ENCODE data around the gene DZANK1.
"Not testable (repeated sequence)": the region's sequence is repeated elsewhere in the genome, so short reads cannot be mapped to it uniquely, and the experiment has no call there.

Gene DZANK1

DNA sequence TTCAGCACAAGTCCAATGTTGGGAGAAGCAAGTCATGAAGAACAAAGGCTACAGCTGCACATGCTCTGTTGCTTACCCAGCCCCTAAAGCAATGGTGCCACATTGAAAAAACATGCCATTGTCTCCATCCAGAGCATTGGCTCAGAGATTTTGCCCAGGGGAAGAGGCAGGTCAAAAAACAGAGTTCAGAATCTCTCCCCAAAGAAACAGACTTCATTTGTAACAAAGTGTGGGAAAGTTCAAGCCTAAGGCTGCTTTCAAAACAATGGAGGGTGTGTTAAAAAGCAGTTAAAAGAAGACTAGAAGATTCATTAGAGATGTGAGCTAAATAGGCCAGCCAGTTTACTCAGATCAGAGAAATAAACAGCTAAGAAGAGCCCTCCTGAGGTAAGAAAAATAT is 63.6 kb downstream of the DZANK1 start:
- H3K4me1 ChIP-seq (ENCODE audit: insufficient read depth, low read length) = no peaks in the 10 kb centered on the region
- H3K36me3 ChIP-seq (ENCODE audit: insufficient read depth, low read length) = no peaks in the 10 kb centered on the region
- no peak overlapping the region for H3K27ac ChIP-seq (ENCODE audit: low read depth, low read length)
- H3K4me3 ChIP-seq (ENCODE audit: low read depth in 1 of 2, low read length in 2 of 2) = no peak overlapping the region
- no peaks in the 10 kb centered on the region for H3K9me3 ChIP-seq (ENCODE audit: low read length)
- H3K9ac ChIP-seq (ENCODE audit: low read length) = no peak overlapping the region
- no peaks in the 10 kb centered on the region for H3K27me3 ChIP-seq (ENCODE audit: control insufficient read depth in 1 of 2, insufficient read depth in 2 of 2, low read length in 2 of 2)

DNA sequence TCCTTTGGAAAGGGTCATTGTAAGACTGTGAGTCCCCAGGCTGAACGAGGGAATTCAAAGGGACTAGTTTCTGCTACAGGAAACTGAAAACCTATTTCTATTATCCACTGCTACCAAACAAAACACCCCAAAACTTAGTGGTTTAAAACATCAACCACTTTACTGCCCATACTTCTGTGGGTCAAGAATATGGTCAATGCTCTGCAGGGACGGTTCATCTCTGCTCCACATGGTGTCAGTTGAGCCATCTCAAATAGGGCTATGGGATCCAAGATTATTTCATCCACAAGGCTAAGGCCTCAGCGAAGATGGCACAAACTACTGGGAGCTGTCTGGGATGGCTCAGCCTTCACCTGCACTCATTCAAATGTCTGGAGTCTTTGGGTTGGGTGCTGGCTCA is 65.5 kb downstream of the DZANK1 start:
- H3K9ac ChIP-seq (ENCODE audit: low read length) = no peak overlapping the region
- no peaks in the 10 kb centered on the region for H3K27me3 ChIP-seq (ENCODE audit: control insufficient read depth in 1 of 2, insufficient read depth in 2 of 2, low read length in 2 of 2)
- H3K4me1 ChIP-seq (ENCODE audit: insufficient read depth, low read length) = no peaks in the 10 kb centered on the region
- no peak overlapping the region for H3K4me3 ChIP-seq (ENCODE audit: low read depth in 1 of 2, low read length in 2 of 2)
- no peak overlapping the region for H3K27ac ChIP-seq (ENCODE audit: low read depth, low read length)
- H3K9me3 ChIP-seq (ENCODE audit: low read length) = no peaks in the 10 kb centered on the region
- no peaks in the 10 kb centered on the region for H3K36me3 ChIP-seq (ENCODE audit: insufficient read depth, low read length)

DNA sequence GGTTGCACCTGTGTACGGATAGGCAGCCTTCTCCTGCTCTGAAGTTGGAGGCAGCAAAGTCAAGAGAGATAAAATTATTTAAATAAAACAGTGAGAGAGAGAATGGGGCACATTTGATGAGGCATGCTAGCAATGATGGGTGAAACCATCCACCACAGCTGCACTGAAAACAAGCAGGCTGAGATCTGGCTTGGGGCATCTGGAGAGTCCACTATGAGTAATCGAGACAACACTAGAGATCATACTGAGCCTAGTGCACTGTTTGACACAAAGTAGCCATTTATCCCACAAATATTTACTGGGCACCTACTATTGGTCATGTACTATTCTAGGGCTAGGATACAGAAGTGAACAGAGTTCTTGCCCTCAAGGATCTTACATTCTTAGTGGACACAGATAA is 66.4 kb downstream of the DZANK1 start:
- Histone ChIP-seq H3K4me1 (ENCODE audit: insufficient read depth, low read length) (no peaks in the 10 kb centered on the region), H3K9me3 (ENCODE audit: low read length) (no peaks in the 10 kb centered on the region), H3K4me3 (ENCODE audit: low read depth in 1 of 2, low read length in 2 of 2) (no peak overlapping the region), H3K27me3 (ENCODE audit: control insufficient read depth in 1 of 2, insufficient read depth in 2 of 2, low read length in 2 of 2) (no peaks in the 10 kb centered on the region), H3K9ac (ENCODE audit: low read length) (no peak overlapping the region), H3K36me3 (ENCODE audit: insufficient read depth, low read length) (no peaks in the 10 kb centered on the region), H3K27ac (ENCODE audit: low read depth, low read length) (no peak overlapping the region)

DNA sequence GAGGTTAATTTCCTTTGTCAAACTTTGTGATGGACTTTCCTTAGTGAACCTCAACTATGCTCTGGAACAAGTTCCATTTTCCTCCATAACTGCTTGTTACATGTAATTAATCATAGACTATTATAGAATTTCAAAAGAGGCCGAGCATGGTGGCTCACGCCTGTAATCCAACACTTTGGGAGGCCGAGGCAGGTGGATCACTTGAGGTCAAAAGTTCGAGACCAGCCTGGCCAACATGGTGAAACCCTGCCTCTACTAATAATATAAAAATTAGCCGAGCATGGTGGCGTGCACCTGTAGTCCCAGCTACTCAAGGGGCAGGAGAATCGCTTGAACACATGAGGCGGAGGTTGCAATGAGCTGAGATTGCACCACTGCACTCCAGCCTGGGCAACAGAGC is 68.1 kb downstream of the DZANK1 start:
- not testable (repeated sequence) for H3K27ac ChIP-seq (ENCODE audit: low read depth, low read length); H3K9me3 ChIP-seq (ENCODE audit: low read length); H3K36me3 ChIP-seq (ENCODE audit: insufficient read depth, low read length); H3K4me3 ChIP-seq (ENCODE audit: low read depth in 1 of 2, low read length in 2 of 2); H3K9ac ChIP-seq (ENCODE audit: low read length); H3K4me1 ChIP-seq (ENCODE audit: insufficient read depth, low read length); H3K27me3 ChIP-seq (ENCODE audit: control insufficient read depth in 1 of 2, insufficient read depth in 2 of 2, low read length in 2 of 2)

DNA sequence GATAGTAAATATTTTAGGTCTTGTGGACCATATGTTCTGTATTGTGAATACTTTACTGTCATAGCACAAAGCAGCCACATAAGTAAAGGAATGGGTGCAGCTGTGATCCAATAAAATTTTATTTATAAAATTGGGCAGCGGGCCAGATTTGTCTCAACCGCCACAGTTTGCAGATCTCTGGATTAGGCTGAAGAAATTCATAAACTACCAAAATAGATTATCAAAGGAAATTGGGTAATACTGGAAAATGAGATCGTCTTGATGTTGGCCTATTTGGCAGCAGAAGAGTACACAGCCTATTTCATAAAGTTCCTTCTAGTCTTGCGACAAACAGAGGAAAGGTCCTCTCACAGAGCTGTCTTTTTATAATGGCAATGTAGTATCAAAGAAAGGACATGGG is 69.8 kb downstream of the DZANK1 start:
- Histone ChIP-seq H3K27me3 (ENCODE audit: control insufficient read depth in 1 of 2, insufficient read depth in 2 of 2, low read length in 2 of 2) (no peaks in the 10 kb centered on the region), H3K4me3 (ENCODE audit: low read depth in 1 of 2, low read length in 2 of 2) (no peak overlapping the region), H3K36me3 (ENCODE audit: insufficient read depth, low read length) (no peaks in the 10 kb centered on the region), H3K9me3 (ENCODE audit: low read length) (no peaks in the 10 kb centered on the region), H3K9ac (ENCODE audit: low read length) (no peak overlapping the region), H3K27ac (ENCODE audit: low read depth, low read length) (no peak overlapping the region), H3K4me1 (ENCODE audit: insufficient read depth, low read length) (no peaks in the 10 kb centered on the region)

DNA sequence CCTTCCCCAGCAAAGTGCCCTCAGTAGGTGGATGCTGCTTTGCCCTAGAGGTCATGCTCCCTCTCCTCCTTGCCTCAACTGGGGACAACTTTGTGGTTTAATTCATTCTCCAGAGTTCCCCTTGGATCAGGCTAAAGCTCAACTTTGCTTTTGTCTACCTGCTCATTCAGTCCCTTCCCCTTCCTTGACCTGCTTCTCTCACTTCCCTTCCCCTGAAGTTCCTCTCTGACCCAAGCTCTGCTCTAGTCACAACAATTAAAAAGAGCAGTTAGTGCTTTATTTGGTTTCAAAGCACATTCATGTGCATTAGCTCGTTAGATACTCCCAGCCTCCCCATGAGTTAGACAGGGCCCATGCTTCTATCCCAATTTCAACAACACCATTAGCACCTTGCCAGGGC is 71.3 kb downstream of the DZANK1 start:
- Histone ChIP-seq H3K36me3 (ENCODE audit: insufficient read depth, low read length) (no peaks in the 10 kb centered on the region), H3K27ac (ENCODE audit: low read depth, low read length) (no peak overlapping the region), H3K4me3 (ENCODE audit: low read depth in 1 of 2, low read length in 2 of 2) (no peak overlapping the region), H3K9ac (ENCODE audit: low read length) (no peak overlapping the region), H3K4me1 (ENCODE audit: insufficient read depth, low read length) (no peaks in the 10 kb centered on the region), H3K27me3 (ENCODE audit: control insufficient read depth in 1 of 2, insufficient read depth in 2 of 2, low read length in 2 of 2) (no peaks in the 10 kb centered on the region), H3K9me3 (ENCODE audit: low read length) (no peaks in the 10 kb centered on the region)

DNA sequence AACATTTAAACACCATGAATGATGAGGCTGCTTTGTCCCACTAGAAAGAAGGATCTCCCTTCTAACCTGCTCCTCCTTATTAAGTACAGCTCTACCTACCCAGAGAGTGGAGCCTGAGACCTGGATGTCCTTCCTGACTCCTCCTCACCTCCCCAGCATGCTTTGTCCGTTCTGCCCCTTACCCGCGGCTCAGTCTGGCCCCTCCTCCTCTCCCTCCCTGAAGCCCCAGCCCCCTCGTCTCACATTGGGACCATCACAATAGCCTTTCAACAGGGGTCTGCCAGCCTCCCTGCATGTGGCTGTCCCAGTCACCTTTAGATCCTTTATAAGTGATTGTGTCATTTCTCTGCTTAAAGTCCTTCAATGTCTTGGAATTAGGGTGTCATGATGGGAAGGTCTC is 72.5 kb downstream of the DZANK1 start:
- Histone ChIP-seq H3K4me1 (ENCODE audit: insufficient read depth, low read length) (no peaks in the 10 kb centered on the region), H3K9me3 (ENCODE audit: low read length) (no peaks in the 10 kb centered on the region), H3K36me3 (ENCODE audit: insufficient read depth, low read length) (no peaks in the 10 kb centered on the region), H3K27ac (ENCODE audit: low read depth, low read length) (no peak overlapping the region), H3K4me3 (ENCODE audit: low read depth in 1 of 2, low read length in 2 of 2) (no peak overlapping the region), H3K27me3 (ENCODE audit: control insufficient read depth in 1 of 2, insufficient read depth in 2 of 2, low read length in 2 of 2) (no peaks in the 10 kb centered on the region), H3K9ac (ENCODE audit: low read length) (no peak overlapping the region)

DNA sequence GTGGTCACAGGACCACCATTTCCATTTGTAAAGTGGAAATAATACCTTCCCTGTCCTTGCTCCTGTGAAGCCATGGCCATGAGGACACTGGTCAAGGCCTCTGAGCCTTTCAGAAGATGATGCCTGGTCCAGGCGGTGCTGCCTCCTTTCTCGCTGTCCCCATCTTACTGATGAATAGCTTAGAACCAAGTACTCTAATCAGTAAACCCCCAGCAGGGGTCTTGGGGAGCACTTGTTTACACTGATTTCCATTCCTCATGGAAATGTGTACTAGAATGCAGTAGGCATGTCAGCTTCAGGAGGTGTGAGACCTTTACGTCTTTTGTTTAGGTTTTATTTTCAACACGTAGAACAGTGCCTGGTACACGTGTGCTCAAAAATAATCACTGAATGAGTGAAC is 75.1 kb downstream of the DZANK1 start:
- Histone ChIP-seq H3K27ac (ENCODE audit: low read depth, low read length) (no peak overlapping the region), H3K4me3 (ENCODE audit: low read depth in 1 of 2, low read length in 2 of 2) (no peak overlapping the region), H3K36me3 (ENCODE audit: insufficient read depth, low read length) (no peaks in the 10 kb centered on the region), H3K4me1 (ENCODE audit: insufficient read depth, low read length) (no peaks in the 10 kb centered on the region), H3K9ac (ENCODE audit: low read length) (no peak overlapping the region), H3K9me3 (ENCODE audit: low read length) (no peaks in the 10 kb centered on the region), H3K27me3 (ENCODE audit: control insufficient read depth in 1 of 2, insufficient read depth in 2 of 2, low read length in 2 of 2) (no peaks in the 10 kb centered on the region)

DNA sequence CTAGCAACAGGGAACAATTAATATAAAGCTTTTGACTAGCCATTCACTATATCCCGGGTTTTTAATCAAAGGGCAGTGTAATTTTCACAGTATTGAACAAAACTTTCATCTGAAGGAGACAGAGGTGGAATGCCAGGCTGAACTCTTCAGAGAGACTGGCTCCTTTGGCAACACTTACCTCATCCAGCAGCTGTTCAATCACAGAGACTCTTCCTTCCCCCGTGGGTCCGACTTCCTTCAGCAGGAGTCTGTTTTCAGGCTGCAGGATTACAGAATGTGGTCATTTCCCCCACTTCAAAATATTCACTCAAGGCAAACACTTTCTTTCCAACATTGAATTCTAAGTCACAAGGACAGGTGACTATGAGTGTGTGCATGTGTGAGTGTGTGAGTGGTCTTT is 76.6 kb downstream of the DZANK1 start:
- Histone ChIP-seq H3K4me1 (ENCODE audit: insufficient read depth, low read length) (no peaks in the 10 kb centered on the region), H3K9ac (ENCODE audit: low read length) (no peak overlapping the region), H3K27ac (ENCODE audit: low read depth, low read length) (no peak overlapping the region), H3K9me3 (ENCODE audit: low read length) (no peaks in the 10 kb centered on the region), H3K4me3 (ENCODE audit: low read depth in 1 of 2, low read length in 2 of 2) (no peak overlapping the region), H3K36me3 (ENCODE audit: insufficient read depth, low read length) (no peaks in the 10 kb centered on the region), H3K27me3 (ENCODE audit: control insufficient read depth in 1 of 2, insufficient read depth in 2 of 2, low read length in 2 of 2) (no peaks in the 10 kb centered on the region)

DNA sequence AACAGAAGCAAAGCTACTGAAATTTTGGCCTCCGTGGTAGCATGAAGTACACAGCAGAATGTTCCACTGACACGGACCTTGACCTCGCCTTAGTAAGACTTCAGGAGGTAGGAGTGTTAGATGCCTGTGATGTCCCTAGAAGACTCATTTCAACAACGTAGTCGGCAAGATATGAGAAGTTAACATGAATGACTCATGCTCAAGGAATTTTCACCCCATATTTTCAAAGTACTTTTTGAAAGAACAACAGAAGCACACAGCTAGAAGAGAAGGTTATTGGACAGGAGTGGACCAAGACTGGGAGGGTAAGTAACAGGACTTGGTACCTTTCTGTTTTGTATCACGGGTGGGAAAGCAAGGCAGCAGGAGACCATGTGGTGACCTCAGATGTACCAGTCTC is 78.0 kb downstream of the DZANK1 start:
- H3K36me3 ChIP-seq (ENCODE audit: insufficient read depth, low read length) = no peaks in the 10 kb centered on the region

DNA sequence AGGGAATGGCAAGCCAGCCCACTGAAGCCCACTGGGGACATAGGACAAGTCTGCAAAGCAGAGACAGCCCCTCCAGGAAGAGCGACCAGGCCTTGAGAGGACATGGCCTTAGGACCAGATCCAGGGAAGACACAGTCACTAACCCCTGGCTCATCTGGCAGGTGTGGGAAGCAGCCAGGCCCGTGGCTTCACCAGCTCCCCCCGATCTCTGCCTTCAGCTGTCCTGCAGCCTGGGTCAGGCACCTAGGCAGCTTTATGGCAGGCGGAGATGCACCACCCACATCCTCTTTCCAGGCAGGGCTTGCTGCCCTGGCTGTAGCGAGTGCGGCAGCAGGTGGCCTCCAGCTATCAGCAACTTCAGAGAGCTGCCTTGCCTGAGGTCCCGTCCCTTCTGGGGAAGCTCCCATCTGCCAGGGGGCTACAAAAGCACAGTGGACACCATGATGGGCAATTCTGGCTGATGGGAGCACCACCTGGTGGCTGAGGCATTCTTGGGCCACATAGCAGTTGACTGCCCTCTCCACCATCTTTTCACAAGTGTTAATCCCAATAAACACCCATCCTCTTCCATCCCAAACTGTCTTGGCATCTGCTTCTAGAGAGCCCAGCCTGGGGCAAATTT is 85.8 kb downstream of the DZANK1 start:
- Histone ChIP-seq H3K27ac (ENCODE audit: low read depth, low read length) (no peak overlapping the region), H3K9ac (ENCODE audit: low read length) (no peak overlapping the region), H3K9me3 (ENCODE audit: low read length) (no peaks in the 10 kb centered on the region), H3K4me3 (ENCODE audit: low read depth in 1 of 2, low read length in 2 of 2) (no peak overlapping the region), H3K36me3 (ENCODE audit: insufficient read depth, low read length) (no peaks in the 10 kb centered on the region), H3K4me1 (ENCODE audit: insufficient read depth, low read length) (no peaks in the 10 kb centered on the region), H3K27me3 (ENCODE audit: control insufficient read depth in 1 of 2, insufficient read depth in 2 of 2, low read length in 2 of 2) (no peaks in the 10 kb centered on the region)

More for the DNA sequence above, 78.0 kb downstream of the DZANK1 start:
- no peaks in the 10 kb centered on the region for H3K9me3 ChIP-seq (ENCODE audit: low read length)
- H3K4me3 ChIP-seq (ENCODE audit: low read depth in 1 of 2, low read length in 2 of 2) = no peak overlapping the region
- H3K27ac ChIP-seq (ENCODE audit: low read depth, low read length) = no peak overlapping the region
- H3K4me1 ChIP-seq (ENCODE audit: insufficient read depth, low read length) = no peaks in the 10 kb centered on the region
- no peaks in the 10 kb centered on the region for H3K27me3 ChIP-seq (ENCODE audit: control insufficient read depth in 1 of 2, insufficient read depth in 2 of 2, low read length in 2 of 2)
- no peak overlapping the region for H3K9ac ChIP-seq (ENCODE audit: low read length)

DNA sequence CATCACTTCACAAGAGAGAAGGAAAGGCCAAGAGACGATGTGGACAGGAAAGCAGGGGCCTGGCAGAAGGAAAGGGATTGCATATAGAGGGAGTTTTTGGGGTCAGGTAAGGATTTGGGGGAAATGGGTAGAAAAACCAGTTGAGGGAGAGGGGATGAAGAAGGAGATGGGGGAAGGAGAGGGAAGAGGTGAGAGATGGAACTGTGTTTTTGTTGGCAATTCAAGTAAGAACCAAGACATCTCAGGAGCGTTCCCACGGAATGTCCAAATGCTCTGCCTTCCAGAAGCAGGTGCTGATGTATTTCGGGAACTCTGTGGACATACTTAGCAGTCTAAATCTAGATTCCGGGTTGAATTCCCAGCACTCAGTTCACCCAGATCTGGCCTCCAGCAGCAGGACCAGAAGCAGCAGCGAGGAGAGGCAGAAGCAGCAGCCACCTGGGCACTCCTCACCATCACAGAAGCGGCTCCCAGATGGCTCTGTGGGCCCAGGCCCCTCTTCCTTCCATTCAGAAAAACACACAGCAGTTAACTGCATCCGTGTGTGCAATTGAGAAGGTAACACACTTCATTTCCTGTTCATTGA is 88.8 kb downstream of the DZANK1 start:
- Histone ChIP-seq H3K4me3 (ENCODE audit: low read depth in 1 of 2, low read length in 2 of 2) (no peak overlapping the region), H3K9me3 (ENCODE audit: low read length) (no peaks in the 10 kb centered on the region), H3K4me1 (ENCODE audit: insufficient read depth, low read length) (no peaks in the 10 kb centered on the region), H3K36me3 (ENCODE audit: insufficient read depth, low read length) (no peaks in the 10 kb centered on the region), H3K27me3 (ENCODE audit: control insufficient read depth in 1 of 2, insufficient read depth in 2 of 2, low read length in 2 of 2) (no peaks in the 10 kb centered on the region), H3K27ac (ENCODE audit: low read depth, low read length) (no peak overlapping the region), H3K9ac (ENCODE audit: low read length) (no peak overlapping the region)

Data from muscle layer of colon (tissue), 2 donors.